BLaER1 (cell line): ENCODE measurements around the gene CHID1.
A peak's percentile ranks its signal among the peaks of the same experiment; 100 is the strongest.

Experiments
- H3K27ac ChIP-seq: shearing (Covaris generic); formaldehyde crosslinking; 2 replicates; pipeline ENCODE4 v1.8.1; 2022
- H3K27me3 ChIP-seq: shearing (Covaris generic); formaldehyde crosslinking; 2 replicates; pipeline ENCODE4 v1.8.1; 2022
- H3K36me3 ChIP-seq: shearing (Covaris generic); formaldehyde crosslinking; 2 replicates; pipeline ENCODE4 v1.8.1; 2022
- H3K4me1 ChIP-seq: shearing (Covaris generic); formaldehyde crosslinking; 2 replicates; pipeline ENCODE4 v1.8.1; 2022
- H3K4me2 ChIP-seq: shearing (Covaris generic); formaldehyde crosslinking; 2 replicates; pipeline ENCODE4 v1.8.1; 2022
- H3K4me3 ChIP-seq: shearing (Covaris generic); formaldehyde crosslinking; 2 replicates; pipeline ENCODE4 v1.8.1; 2022
- H3K9ac ChIP-seq: shearing (Covaris generic); formaldehyde crosslinking; 2 replicates; pipeline ENCODE4 v1.8.1; 2022
- H3K9me3 ChIP-seq: shearing (Covaris generic); formaldehyde crosslinking; 2 replicates; pipeline ENCODE4 v1.8.1; 2022
- H4K20me1 ChIP-seq: shearing (Covaris generic); formaldehyde crosslinking; 2 replicates; pipeline ENCODE4 v1.8.1; 2022
- Cebpa-rat ChIP-seq: shearing (Covaris generic); IDR thresholded peaks from 2 replicates; pipeline ENCODE4 v1.8.1; 2022

Gene CHID1

DNA sequence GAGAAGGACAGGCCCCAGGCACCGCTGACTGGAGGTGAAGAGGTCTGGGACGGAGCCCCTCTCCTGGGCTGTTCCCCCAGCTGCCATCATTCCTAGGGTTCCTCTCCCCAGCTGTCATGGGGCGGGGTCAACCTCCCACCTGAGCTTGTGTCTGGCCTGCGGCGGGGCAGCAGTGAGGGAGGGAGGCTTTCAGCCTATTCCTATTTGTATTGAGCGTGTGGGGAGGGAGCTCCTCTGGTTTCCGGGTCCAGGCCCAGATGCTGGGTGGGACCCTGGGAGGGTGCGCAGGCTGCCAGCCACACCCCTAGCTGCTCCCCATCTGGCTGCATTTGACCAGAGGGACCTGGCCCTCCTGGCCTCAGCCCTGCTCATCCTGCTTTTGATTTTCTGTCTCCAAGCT is 54.2 kb downstream of the CHID1 start:
- Histone ChIP-seq H3K9me3 (no peaks in the 10 kb centered on the region), H4K20me1 (peaks cover 90% of the 10 kb centered on the region), H3K36me3 (no peaks in the 10 kb centered on the region), H3K4me1 (peaks cover 85% of the 10 kb centered on the region), H3K27me3 (no peaks in the 10 kb centered on the region), H3K9ac (no peak overlapping the region), H3K27ac (no peak overlapping the region), H3K4me3 (no peak overlapping the region), H3K4me2 (peak overlapping the region; percentile 65)
- no peak for TF ChIP-seq Cebpa-rat

DNA sequence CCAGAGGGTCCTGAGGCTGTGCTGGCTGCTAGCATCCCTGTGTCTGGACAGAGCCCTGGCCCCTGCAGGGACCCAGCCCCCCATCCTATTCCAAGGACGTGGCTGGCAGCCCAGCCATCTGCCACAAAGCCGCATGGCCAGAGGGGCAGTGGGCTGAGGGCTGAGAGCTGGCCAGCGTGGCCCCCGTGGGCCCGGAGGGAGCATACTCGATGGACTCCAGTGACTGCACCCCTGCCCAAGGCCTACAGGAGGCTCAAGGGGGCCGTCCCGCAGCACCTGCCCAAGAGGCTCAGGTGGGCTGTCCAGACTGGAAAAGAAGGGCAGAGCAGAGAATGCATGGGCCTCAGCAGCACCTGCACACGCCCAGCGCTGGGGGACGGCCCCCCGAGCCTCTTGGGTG is 54.8 kb downstream of the CHID1 start:
- no peaks in the 10 kb centered on the region for H3K27me3 ChIP-seq
- H3K36me3 ChIP-seq, result no peaks in the 10 kb centered on the region
- no peak for TF ChIP-seq Cebpa-rat
- H3K9me3 ChIP-seq, result no peaks in the 10 kb centered on the region
- peak overlapping the region; percentile 65; the same call in 1 of the 2 replicates for H3K4me2 ChIP-seq
- peaks cover 86% of the 10 kb centered on the region for H3K4me1 ChIP-seq
- H3K27ac ChIP-seq, result no peak overlapping the region
- H3K9ac ChIP-seq, result no peak overlapping the region
- H3K4me3 ChIP-seq, result no peak overlapping the region
- H4K20me1 ChIP-seq, result peaks cover 92% of the 10 kb centered on the region

DNA sequence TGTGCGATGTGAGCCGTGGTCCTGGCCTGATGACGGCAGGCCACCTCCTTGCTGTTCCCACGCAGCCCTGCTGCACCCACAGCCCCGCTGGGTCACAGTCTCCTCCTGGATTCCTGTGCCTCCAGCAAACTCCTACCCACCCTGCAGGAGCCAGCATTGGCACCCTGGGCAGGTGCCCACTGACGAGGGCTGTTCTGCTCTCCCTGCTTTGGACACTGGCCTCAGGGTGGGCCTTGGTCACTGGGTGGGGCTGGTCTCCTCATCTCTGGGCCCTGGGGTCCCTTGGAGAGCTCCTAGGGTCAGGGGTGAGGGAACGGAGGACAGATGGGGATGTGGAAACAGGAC is 55.3 kb downstream of the CHID1 start:
- peaks cover 86% of the 10 kb centered on the region for H3K4me1 ChIP-seq
- H3K9ac ChIP-seq, result no peak overlapping the region
- no peak overlapping the region for H3K27ac ChIP-seq
- no peak overlapping the region for H3K4me3 ChIP-seq
- no peaks in the 10 kb centered on the region for H3K27me3 ChIP-seq
- no peak for TF ChIP-seq Cebpa-rat
- no peak overlapping the region for H3K4me2 ChIP-seq
- H3K9me3 ChIP-seq, result no peaks in the 10 kb centered on the region
- H4K20me1 ChIP-seq, result peaks cover 92% of the 10 kb centered on the region
- no peaks in the 10 kb centered on the region for H3K36me3 ChIP-seq

DNA sequence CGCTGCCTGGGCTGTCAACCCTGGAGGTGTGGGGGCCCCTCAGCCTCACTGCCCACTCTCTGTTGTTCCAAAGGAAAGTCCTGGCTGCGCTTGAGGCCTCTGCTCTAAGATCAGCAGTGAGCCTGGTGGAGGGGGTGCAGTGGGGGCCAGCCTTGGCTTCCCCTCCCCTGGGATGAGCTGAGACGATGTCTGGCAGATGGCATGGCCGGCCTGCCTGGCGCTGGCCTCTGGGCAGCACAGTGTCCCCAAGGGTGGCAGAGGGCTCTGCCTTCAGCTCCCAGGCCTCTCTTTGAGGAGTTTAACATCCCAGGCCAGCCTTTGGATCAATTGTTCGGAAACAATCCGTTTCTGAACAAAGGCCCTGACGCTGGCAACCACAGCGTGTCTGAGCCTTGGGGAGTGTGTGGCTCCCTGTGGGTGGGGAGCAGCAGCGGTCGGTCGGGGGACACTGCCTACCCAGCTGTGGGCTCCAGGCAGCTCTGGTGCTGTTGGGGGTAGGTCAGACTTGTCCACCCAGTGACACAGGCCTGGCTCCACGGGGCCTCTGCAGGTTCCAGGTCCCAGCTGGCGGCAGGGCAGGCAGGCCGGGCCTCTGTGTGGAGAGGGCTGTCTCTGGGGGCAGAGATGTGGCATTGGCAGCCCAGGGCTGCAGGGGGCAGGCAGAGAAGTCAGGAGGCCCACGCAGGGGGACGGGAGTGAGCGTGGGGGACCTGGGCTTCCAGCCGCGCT is 55.8 kb downstream of the CHID1 start:
- Histone ChIP-seq H3K27me3 (no peaks in the 10 kb centered on the region), H3K4me2 (peak overlapping the region; percentile 55), H3K27ac (peak overlapping the region; percentile 38; the same call in 1 of the 2 replicates), H3K9me3 (no peaks in the 10 kb centered on the region), H3K36me3 (no peaks in the 10 kb centered on the region), H4K20me1 (peaks cover 92% of the 10 kb centered on the region), H3K4me3 (no peak overlapping the region), H3K4me1 (peaks cover 86% of the 10 kb centered on the region), H3K9ac (peak overlapping the region; percentile 29; the same call in 1 of the 2 replicates)
- TF ChIP-seq Cebpa-rat, result no peak

DNA sequence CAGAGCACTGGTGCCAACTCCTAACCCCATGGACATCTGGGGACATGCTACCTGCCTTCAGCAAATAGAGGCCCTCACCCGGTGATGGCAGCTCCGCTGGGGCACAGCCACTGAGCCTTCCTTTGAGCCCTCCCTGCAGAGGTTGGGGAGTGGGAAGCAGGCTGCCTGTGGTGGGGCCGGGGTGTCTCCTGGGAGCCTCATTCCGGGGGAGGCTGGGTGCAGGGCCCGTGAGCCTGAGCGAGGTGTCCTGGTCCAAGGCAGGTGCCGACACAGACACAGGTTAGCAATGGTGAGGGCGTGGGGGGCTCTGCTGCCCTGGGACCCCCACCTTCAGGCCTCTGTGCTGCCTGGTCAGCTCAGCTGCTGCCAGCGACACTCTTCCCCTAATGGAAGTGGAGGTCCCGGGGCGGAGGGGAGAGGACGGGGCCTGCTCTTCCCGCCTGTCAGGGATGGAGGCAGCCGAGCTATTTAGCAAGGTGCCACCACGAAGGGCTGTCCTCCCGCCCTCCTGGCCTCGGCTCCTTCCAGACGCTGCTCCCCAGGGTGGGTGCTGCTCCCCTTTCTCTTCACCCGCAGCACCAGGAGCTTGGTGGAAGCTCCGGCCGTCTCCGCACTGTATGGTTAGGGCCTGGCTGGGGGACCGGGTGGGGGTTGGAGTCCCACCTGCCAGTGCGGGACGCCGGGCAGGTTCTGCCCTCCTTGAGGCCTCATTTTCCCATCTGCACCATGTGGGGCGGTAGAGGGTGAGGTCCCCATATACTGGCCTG is 56.7 kb downstream of the CHID1 start:
- Histone ChIP-seq H3K9me3 (no peaks in the 10 kb centered on the region), H3K27ac (0 out of 2 replicates have a peak overlapping the region, but pooled peaks have one; percentile 38), H3K27me3 (no peaks in the 10 kb centered on the region), H3K9ac (0 out of 2 replicates have a peak overlapping the region, but pooled peaks have one; percentile 29), H3K4me2 (peak overlapping the region; percentile 55), H3K4me3 (no peak overlapping the region), H3K36me3 (no peaks in the 10 kb centered on the region), H3K4me1 (peaks cover 81% of the 10 kb centered on the region), H4K20me1 (peaks cover 89% of the 10 kb centered on the region)
- no peak for TF ChIP-seq Cebpa-rat

DNA sequence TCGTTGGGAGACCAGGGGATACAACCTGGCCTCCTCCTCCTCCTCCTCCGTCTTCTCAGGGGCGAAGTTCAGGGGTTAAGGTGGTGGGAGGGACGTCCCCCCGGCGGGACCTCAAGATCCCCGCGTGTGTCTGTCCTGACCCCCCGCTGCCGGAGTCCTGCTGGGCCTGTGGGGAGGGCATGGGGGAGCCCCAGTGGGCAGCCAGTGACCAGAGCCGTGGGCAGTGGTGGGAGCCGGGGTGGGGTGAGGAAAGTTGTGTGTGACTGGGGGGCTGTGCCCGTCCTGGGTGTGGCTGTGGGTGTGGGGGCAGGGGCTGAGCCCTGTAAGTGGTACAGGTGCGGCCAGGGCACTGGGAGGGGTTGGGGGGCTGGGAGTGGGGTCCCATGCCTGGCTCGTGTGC is 57.8 kb downstream of the CHID1 start:
- Histone ChIP-seq H3K27ac (peak overlapping the region; percentile 35; the same call in 1 of the 2 replicates), H3K4me3 (no peak overlapping the region), H3K9me3 (no peaks in the 10 kb centered on the region), H3K27me3 (no peaks in the 10 kb centered on the region), H3K4me2 (peak overlapping the region; percentile 55), H4K20me1 (peaks cover 93% of the 10 kb centered on the region), H3K4me1 (peaks cover 86% of the 10 kb centered on the region), H3K9ac (no peak overlapping the region), H3K36me3 (no peaks in the 10 kb centered on the region)
- no peak for TF ChIP-seq Cebpa-rat

DNA sequence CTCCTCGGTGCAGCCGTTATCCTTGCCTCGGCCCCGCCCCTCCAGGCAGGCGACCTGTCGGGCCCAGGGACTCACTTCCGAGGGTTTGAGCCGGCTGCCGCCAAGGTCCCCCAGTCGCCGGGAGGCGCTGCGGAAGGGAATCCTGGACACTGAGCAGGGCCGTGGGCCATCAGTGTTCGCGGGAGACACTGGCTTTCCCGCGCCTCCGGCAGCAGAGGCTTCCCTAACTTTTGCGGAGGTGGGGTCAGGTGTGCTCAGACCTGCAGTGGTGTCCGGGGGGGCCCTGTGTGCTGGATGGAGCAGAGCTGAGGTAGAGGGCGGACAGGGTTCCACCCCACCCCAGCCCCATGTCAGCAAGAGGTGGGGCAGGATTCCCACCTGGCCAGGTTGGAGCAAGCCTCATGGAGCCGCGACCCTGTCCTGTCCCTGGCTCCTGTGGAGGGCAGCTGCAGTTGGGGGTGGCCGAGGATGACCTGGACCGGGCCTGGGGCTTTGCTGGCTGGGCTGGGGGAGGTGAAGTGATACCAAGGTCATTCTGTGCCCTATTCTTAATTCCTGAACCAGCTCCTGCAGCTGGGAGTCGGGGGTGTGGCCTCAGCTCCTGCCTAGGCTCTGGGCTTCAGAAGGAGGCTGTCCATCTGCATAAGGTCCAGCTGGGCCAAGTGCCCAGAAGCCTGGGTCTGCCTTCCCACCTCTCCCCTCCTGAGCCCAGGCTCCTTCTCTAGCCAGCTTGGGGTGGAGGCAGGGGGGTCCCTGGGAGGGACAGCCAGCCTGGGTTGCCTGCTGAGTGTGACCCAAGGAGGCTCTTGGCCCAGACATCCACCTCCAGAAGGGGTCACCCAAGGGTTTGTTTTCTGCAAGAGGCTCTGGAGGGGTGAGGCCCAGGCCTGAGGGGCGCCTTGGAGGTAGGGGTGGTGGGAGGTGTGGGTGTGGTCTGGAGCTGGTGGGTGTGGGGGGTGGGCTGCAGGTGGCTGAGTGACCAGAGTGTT is 59.5 kb downstream of the CHID1 start:
- Histone ChIP-seq H3K4me3 (peak overlapping the region; percentile 72; the same call in 1 of the 2 replicates), H4K20me1 (peaks cover 87% of the 10 kb centered on the region), H3K9ac (no peak overlapping the region), H3K27me3 (no peaks in the 10 kb centered on the region), H3K4me2 (peak overlapping the region; percentile 98), H3K36me3 (no peaks in the 10 kb centered on the region), H3K27ac (no peak overlapping the region), H3K9me3 (no peaks in the 10 kb centered on the region), H3K4me1 (peaks cover 83% of the 10 kb centered on the region)
- no peak for TF ChIP-seq Cebpa-rat

DNA sequence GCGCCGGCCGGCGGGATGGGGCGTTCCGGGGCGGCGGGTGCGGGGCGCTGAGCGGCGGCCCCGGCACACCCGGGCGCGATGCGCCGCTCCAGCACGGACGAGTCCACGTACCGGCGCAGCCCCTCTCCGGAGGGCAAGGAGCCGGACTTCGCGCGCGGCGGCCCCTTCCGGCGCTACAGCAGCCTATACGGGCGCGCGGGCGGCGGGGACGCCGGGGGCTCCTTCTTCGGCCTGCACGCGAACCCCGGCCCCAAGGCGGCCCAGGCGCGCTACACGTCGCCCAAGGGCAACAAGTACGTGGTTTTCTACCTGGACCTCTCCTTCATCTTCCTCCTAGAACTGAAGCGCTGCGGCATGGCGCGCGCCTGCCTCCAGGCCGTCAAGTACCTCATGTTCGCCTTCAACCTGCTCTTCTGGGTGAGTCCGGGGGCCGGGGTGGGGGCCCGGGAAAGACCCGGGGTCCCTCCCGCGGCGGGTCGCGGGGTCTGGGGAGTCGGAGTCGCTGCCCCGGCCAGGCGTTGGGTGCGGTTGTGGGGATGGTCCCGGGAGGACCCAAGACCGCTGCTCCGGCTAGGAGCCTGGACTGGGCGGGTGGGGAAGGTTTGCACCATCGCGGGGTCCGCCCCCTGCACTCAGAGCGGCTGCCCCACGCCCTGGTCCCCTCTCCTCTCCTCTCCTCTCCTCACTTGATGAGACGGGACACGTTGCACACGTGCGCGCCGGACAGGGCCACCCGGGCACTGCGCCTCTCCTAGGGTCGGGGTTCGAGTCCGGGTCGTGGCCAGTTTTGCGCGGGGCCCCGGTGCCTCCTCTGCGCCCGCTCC is 60.4 kb downstream of the CHID1 start:
- Histone ChIP-seq H3K9me3 (no peaks in the 10 kb centered on the region), H3K4me3 (peak overlapping the region; percentile 72), H3K4me2 (peak overlapping the region; percentile 98), H3K27me3 (no peaks in the 10 kb centered on the region), H3K9ac (peak overlapping the region; percentile 61; the same call in 1 of the 2 replicates), H3K4me1 (peaks cover 88% of the 10 kb centered on the region), H3K27ac (no peak overlapping the region), H3K36me3 (no peaks in the 10 kb centered on the region), H4K20me1 (peaks cover 87% of the 10 kb centered on the region)
- TF ChIP-seq Cebpa-rat, result no peak
